Measurements from ENCODE around the gene FGF12.

DNA sequence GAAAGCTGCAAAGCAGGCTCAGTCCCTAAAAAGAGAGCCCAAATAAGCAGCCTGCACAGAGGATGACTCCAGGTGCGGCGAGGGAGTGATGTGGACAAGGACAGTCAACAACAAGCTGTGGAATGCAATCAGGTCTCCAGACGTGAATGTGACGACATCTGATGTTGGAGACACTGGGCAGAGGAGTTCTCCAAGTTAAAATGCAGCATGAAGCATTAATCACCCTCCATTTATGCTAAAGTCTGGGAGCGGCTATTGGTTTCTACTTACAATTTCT lies 316.7 kb downstream of the FGF12 start:
- TF ChIP-seq, protein P1, sequence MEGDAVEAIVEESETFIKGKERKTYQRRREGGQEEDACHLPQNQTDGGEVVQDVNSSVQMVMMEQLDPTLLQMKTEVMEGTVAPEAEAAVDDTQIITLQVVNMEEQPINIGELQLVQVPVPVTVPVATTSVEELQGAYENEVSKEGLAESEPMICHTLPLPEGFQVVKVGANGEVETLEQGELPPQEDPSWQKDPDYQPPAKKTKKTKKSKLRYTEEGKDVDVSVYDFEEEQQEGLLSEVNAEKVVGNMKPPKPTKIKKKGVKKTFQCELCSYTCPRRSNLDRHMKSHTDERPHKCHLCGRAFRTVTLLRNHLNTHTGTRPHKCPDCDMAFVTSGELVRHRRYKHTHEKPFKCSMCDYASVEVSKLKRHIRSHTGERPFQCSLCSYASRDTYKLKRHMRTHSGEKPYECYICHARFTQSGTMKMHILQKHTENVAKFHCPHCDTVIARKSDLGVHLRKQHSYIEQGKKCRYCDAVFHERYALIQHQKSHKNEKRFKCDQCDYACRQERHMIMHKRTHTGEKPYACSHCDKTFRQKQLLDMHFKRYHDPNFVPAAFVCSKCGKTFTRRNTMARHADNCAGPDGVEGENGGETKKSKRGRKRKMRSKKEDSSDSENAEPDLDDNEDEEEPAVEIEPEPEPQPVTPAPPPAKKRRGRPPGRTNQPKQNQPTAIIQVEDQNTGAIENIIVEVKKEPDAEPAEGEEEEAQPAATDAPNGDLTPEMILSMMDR (CRISPR knock-in tag; IDR thresholded peaks at IDR 0.05), result no peak
- TF ChIP-seq ZNF674 (CRISPR knock-in tag; IDR thresholded peaks at IDR 0.05; ENCODE audit: low read depth) (no peak), CAMTA2 (CRISPR knock-in tag; IDR thresholded peaks at IDR 0.05; ENCODE audit: borderline replicate concordance) (no peak), HBP1 (CRISPR knock-in tag; IDR thresholded peaks at IDR 0.05; ENCODE audit: low read depth) (no peak), FLYWCH1 (CRISPR knock-in tag; IDR thresholded peaks at IDR 0.05) (no peak)

Measured in HepG2 (cell line).